NB4 (cell line): ENCODE results near the gene PDE3B.

Source experiments
- DNase-seq: peaks from one replicate; pipeline ENCODE4 v3.0.0; 2010; ENCODE audit warnings: low read depth
- H3K4me3 ChIP-seq: one replicate; pipeline ENCODE4 v1.5.1; 2011; ENCODE audit warnings: mild to moderate bottlenecking, low read depth, low read length, moderate library complexity
- MYC ChIP-seq: IDR thresholded peaks from 2 replicates; pipeline ENCODE4 v1.6.1; 2011; ENCODE audit warnings: low read depth, low read length
- POLR2A ChIP-seq: IDR thresholded peaks from 2 replicates; pipeline ENCODE4 v1.6.1; 2011; ENCODE audit warnings: mild to moderate bottlenecking; ENCODE audit not compliant: insufficient read length; ENCODE audit errors: extremely low read depth
- TF ChIP-seq, protein P1 (sequence below): IDR thresholded peaks from one replicate; pipeline ENCODE4 v1.5.1; 2012; ENCODE audit warnings: low read depth, low read length
- TF ChIP-seq, protein P2 (sequence below): IDR thresholded peaks from 2 replicates; pipeline ENCODE4 v1.6.1; 2011; ENCODE audit warnings: low read depth, low read length

PDE3B gene

DNA sequence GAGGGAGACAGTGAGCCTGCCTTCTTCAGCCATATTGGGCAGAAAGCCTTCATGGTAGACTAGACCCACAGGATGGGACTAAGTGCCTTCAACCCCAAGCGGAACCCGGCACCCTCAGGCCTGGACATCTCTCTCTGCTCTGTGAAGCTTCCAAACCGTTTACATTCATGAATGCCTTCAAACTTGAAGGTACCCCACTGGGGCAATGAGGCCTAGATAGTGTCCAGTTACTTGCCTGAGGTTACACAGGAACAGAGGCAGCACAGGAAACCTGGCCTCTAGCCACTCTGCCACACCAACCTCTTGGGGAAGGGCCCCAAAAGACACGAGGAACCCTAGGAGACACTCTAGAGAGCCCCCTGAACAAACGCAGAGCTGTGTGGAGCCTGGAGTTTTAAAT is 263.0 kb downstream of the PDE3B start:
- DNase-seq: peak; percentile 20
- H3K4me3 ChIP-seq: no peak overlapping the region
- TF ChIP-seq, protein P1, sequence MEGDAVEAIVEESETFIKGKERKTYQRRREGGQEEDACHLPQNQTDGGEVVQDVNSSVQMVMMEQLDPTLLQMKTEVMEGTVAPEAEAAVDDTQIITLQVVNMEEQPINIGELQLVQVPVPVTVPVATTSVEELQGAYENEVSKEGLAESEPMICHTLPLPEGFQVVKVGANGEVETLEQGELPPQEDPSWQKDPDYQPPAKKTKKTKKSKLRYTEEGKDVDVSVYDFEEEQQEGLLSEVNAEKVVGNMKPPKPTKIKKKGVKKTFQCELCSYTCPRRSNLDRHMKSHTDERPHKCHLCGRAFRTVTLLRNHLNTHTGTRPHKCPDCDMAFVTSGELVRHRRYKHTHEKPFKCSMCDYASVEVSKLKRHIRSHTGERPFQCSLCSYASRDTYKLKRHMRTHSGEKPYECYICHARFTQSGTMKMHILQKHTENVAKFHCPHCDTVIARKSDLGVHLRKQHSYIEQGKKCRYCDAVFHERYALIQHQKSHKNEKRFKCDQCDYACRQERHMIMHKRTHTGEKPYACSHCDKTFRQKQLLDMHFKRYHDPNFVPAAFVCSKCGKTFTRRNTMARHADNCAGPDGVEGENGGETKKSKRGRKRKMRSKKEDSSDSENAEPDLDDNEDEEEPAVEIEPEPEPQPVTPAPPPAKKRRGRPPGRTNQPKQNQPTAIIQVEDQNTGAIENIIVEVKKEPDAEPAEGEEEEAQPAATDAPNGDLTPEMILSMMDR: no peak
- TF ChIP-seq POLR2A (no peak), MYC (no peak)
- TF ChIP-seq, protein P2, sequence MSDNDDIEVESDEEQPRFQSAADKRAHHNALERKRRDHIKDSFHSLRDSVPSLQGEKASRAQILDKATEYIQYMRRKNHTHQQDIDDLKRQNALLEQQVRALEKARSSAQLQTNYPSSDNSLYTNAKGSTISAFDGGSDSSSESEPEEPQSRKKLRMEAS: no peak

DNA sequence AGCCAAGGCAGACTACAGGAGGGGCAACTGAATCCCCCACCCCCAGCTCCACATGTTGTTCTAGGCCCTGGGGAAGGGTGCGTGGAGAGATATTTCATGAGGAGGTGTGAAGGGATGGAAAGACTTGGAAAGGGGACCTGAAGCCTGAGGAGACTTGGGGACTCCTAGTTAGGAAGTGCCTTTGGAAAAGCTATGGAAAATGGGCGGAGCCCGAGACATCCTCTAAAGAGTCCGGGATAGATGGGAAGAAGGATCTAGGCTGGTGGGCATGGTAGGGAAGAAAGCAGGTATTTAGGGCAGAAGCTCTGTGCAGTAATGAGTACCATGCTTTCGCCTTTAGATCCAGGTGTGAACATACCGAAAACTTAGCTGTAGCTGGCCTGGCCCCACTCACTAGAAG is 263.4 kb downstream of the PDE3B start:
- no peak for DNase-seq
- H3K4me3 ChIP-seq: no peak overlapping the region
- TF ChIP-seq, protein P2: no peak
- no peak for TF ChIP-seq MYC
- TF ChIP-seq, protein P1: no peak
- no peak for TF ChIP-seq POLR2A

DNA sequence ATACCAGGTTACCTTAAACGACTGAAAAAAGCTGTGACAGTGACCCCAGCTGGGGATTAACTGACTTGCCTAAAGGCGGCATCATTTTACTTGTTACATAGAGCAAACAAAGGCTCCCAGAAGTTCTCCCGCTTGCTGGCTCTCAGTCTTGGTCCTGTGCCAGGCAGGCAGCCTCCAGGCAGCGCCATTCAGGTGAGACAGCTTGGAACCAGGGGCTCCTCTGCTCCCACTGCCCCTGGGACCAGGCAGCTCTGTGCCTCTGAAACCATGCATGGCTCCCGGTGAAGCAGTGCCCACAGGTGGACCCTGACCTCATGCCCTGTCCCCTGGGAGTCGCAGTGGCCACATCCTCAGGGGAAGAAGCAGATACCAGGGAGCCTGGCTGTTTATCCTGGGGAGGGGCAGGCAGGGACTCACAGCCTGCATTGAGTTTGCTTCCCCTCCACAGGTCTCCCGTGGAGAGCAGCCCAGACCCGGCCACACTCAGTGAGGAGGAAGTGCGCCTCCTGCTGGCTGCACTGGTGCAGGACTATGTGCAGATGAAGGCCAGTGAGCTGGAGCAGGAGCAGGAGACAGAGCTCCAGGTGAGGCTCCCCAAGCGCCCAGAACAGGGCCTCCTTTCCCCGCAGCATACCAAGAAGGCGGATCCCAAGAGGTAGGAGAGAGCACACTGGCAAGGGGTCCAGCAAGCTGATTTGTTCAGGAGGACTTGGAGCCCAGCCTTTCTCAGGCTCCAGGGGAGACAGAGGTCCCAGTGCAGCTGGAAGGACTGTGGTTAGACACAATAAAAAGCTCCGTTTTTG is 264.0 kb downstream of the PDE3B start:
- TF ChIP-seq, protein P1: peak; percentile 83
- TF ChIP-seq, protein P2: no peak
- no peak overlapping the region for H3K4me3 ChIP-seq
- DNase-seq: peak; percentile 74

DNA sequence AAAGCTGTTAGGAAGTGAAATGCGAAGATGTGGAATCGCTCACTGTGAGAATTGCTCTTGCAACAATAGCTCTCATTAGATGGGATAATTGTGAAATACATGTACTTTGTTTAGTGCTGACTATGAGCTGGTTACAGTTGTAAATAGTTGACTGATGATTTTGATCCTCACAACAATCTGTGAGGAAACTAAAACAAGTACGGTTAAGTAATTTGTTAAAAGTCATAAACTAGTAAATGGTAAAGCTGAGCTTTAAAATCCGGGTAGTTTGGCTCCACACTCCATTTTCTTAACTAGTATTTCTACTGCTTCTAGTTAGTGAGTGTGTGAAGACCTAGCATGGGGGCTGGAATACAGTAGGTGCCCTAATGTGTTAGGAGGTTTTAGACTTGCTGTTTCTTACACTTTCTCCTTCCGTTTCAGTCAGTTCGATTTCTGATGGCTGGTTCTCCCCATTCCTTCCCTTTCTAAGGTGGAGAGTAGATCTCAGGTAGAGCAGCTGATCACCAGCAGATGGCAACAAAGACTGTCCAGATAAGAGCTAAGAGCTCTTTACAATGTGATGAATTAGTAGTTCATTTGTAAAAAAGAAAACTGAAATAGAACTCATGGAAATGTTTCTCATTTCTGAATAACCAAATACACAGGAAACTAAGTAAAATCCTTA is 264.7 kb downstream of the PDE3B start:
- peak; percentile 62 for DNase-seq
- H3K4me3 ChIP-seq: no peak overlapping the region
- no peak for TF ChIP-seq POLR2A
- TF ChIP-seq, protein P2: no peak
- TF ChIP-seq, protein P1: peak; percentile 65

DNA sequence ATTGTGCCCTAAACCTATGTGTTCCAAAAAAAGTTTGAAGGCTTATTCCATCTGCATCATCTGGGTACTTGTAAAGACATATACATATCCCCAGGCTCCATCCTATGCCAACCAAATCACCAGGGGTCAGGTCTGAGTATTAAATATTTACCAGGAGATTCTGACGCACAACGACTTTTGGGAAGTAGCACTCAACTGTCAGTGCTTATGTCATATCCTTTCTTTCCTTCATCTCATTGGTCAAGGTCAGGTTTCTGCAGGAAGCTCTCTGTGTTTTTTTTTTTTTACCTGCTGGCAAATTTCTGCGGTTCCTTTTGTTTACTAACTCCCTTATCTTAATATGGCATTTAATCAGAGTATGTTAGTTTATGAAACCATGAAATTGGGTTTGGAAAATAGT is 270.9 kb downstream of the PDE3B start:
- DNase-seq: no peak
- TF ChIP-seq, protein P2: no peak
- TF ChIP-seq, protein P1: no peak
- TF ChIP-seq MYC (no peak), POLR2A (no peak)
- no peak overlapping the region for H3K4me3 ChIP-seq
